ENCODE data around the gene CNTN4.

DNA sequence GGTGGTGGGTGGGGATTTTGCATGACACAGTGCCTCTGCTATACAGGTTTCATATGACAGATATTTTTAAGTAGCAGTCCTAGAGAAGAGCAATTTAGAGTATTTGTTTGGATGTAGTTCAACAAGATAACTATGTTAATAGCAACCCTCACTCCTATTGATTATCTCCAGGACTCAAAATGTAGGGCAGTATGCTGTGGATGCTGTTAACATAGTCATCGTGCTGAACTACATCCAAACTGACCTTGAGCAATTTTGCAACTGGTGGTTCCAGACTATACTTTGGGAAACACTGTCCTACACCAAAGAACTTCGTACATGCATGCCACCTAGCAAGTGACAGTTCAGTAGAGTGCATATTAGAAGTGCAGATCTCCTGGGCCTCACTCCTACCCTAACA lies 893.9 kb downstream of the CNTN4 start:
- TF ChIP-seq, protein P1, sequence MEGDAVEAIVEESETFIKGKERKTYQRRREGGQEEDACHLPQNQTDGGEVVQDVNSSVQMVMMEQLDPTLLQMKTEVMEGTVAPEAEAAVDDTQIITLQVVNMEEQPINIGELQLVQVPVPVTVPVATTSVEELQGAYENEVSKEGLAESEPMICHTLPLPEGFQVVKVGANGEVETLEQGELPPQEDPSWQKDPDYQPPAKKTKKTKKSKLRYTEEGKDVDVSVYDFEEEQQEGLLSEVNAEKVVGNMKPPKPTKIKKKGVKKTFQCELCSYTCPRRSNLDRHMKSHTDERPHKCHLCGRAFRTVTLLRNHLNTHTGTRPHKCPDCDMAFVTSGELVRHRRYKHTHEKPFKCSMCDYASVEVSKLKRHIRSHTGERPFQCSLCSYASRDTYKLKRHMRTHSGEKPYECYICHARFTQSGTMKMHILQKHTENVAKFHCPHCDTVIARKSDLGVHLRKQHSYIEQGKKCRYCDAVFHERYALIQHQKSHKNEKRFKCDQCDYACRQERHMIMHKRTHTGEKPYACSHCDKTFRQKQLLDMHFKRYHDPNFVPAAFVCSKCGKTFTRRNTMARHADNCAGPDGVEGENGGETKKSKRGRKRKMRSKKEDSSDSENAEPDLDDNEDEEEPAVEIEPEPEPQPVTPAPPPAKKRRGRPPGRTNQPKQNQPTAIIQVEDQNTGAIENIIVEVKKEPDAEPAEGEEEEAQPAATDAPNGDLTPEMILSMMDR (IDR thresholded peaks at IDR 0.05; ENCODE audit: low read depth, low read length): no peak
- no peak for TF ChIP-seq EZH2phosphoT487 (IDR thresholded peaks at IDR 0.05; ENCODE audit: low read depth)

Measured in OCI-LY3 (cell line).